Type B pancreatic cell (in vitro differentiated cells): Measurements from ENCODE around the gene ARID4B. TPM values are rescaled to one million over a fixed set of nuclear protein-coding genes. Genes with fewer than 3 reads are reported as not detected.
A peak's percentile ranks its signal among the peaks of the same experiment; 100 is the strongest.
"Not testable (repeated sequence)": the region's sequence is repeated elsewhere in the genome, so short reads cannot be mapped to it uniquely, and the experiment has no call there.

Source experiments
- DNase-seq: peaks from one replicate; pipeline ENCODE4 v3.0.0; 2021; ENCODE audit warnings: mixed read lengths; ENCODE audit not compliant: unreplicated experiment; ENCODE audit errors: extremely low spot score
- H3K27ac Mint-ChIP-seq: 2 replicates; pipeline ENCODE4 v1.8.0; 2021; ENCODE audit warnings: mild to moderate bottlenecking, mixed read lengths
- H3K27me3 Mint-ChIP-seq: 2 replicates; pipeline ENCODE4 v1.8.0; 2021; ENCODE audit warnings: mixed read lengths
- H3K36me3 Mint-ChIP-seq: 2 replicates; pipeline ENCODE4 v1.8.0; 2021; ENCODE audit warnings: mixed read lengths
- H3K4me1 Mint-ChIP-seq: one replicate; pipeline ENCODE4 v1.8.0; 2021; ENCODE audit warnings: mixed read lengths; ENCODE audit not compliant: unreplicated experiment
- H3K4me3 Mint-ChIP-seq: 2 replicates; pipeline ENCODE4 v1.8.0; 2021; ENCODE audit warnings: mild to moderate bottlenecking, mixed read lengths
- H3K9me3 Mint-ChIP-seq: 2 replicates; pipeline ENCODE4 v1.8.0; 2021; ENCODE audit warnings: mixed read lengths
- CTCF ChIP-seq: fragments of 200-600 bp; sonication (generic); conservative IDR thresholded peaks from 2 replicates; pipeline ENCODE4 v1.5.0; 2021; ENCODE audit warnings: antibody characterized with exemption, mild to moderate bottlenecking
- total RNA-seq: library from RNA; stranded (reverse); gene quantifications from 2 replicates; pipeline ENCODE4 v1.2.1, GENCODE V29; 2021; ENCODE audit warnings: low replicate concordance

Gene ARID4B
- total RNA-seq, 1 donor from 2014 or later = 42.4 TPM

DNA sequence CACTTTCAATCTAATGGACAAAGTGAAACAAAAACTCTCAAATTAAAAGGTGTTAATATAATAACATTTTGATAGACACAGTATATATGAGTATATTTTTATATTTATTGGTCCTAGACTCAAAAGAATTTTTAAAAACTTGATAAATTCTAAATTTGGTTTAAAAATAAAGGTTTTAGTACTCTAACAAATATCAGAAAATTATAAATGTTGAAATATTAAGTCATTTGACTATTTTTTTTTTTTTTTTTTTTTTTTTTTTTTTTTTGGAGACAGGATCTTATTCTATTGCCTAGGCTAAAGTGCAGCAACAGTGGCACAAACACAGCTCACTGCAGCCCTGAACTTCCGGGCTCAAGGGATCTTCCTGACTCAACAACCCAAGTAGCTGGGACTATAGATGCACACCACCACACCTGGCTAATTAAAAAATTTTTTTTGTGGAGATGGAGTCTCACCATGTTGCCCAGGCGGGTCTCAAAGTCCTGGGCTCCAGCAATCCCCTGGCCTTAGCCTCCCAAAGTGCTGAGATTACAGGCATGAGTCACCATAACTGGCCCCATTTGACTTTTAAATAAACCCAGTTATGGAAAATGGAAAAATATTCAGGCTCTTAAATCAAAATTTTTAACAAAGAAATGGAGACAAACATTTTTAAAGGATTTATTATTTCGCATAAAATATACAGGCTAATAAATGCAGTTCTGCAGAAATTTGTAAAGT lies 106.2 kb downstream of the ARID4B start:
- peaks cover 7% of the 10 kb centered on the region for H3K36me3 Mint-ChIP-seq
- no peak for DNase-seq
- no peaks in the 10 kb centered on the region for H3K27me3 Mint-ChIP-seq
- H3K4me3 Mint-ChIP-seq = no peak overlapping the region
- H3K4me1 Mint-ChIP-seq = no peaks in the 10 kb centered on the region
- no peak overlapping the region for H3K27ac Mint-ChIP-seq
- TF ChIP-seq CTCF = no peak
- no peaks in the 10 kb centered on the region for H3K9me3 Mint-ChIP-seq

- no peak for TF ChIP-seq CTCF
- Mint-ChIP-seq H3K36me3 (peaks cover 15% of the 10 kb centered on the region), H3K4me1 (no peaks in the 10 kb centered on the region), H3K27ac (no peak overlapping the region), H3K4me3 (no peak overlapping the region), H3K27me3 (no peaks in the 10 kb centered on the region), H3K9me3 (no peaks in the 10 kb centered on the region)
- no peak for DNase-seq
Measured at GRCh38 chr1:235215453-235215852, 112.5 kb downstream of the ARID4B start.

DNA sequence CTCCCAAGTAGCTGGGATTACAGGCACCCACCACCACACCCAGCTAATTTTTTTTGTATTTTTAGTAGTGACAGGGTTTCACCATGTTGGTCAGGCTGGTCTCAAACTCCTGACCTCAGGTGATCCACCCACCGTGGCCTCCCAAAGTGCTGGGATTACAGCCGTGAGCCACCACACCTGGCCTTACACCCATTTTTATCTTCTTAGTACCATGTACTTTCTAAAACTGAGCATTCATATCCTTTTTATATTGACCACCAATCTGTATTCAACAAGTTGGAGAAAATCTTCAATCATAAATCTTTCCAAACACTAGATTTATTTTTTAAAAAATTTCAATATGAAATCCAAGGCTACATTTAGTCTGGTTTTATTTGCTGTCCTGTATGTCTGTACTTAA lies 113.0 kb downstream of the ARID4B start:
- H3K4me3 Mint-ChIP-seq, H3K9me3 Mint-ChIP-seq, H3K27me3 Mint-ChIP-seq, DNase-seq, H3K27ac Mint-ChIP-seq, H3K4me1 Mint-ChIP-seq: not testable (repeated sequence)
- H3K36me3 Mint-ChIP-seq = peaks cover 12% of the 10 kb centered on the region

GRCh38 chr1:235213752-235214151 lies 114.2 kb downstream of the ARID4B start:
- Mint-ChIP-seq H3K27ac (no peak overlapping the region), H3K27me3 (no peaks in the 10 kb centered on the region), H3K36me3 (peaks cover 12% of the 10 kb centered on the region), H3K9me3 (no peaks in the 10 kb centered on the region), H3K4me3 (no peak overlapping the region), H3K4me1 (no peaks in the 10 kb centered on the region)
- no peak for DNase-seq
- TF ChIP-seq CTCF = no peak

DNA sequence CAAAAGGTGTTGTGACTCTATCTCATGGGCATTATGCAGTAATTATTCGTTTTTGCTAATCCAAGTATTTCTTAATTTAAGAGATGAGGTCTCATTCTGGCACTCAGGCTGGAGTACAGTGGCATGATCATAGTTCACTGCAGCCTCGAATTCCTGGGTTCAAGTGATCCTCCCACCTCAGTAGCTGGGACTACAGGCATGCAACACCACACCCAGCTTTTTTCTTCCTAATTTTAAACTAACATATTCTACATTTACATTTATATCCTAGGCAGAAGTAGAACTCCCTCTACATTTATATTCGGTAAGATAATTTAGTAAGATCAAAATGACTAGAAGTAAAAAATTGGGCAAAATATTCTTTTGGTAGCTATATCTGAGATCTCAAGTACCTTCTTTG lies 116.5 kb downstream of the ARID4B start:
- no peak for DNase-seq
- H3K9me3 Mint-ChIP-seq = no peaks in the 10 kb centered on the region
- H3K4me3 Mint-ChIP-seq = no peak overlapping the region
- peaks cover 17% of the 10 kb centered on the region for H3K36me3 Mint-ChIP-seq
- H3K27ac Mint-ChIP-seq = peak overlapping the region; percentile 31
- no peak for TF ChIP-seq CTCF
- no peaks in the 10 kb centered on the region for H3K4me1 Mint-ChIP-seq
- H3K27me3 Mint-ChIP-seq = no peaks in the 10 kb centered on the region

GRCh38 chr1:235207209-235207565 lies 120.8 kb downstream of the ARID4B start:
- H3K27ac Mint-ChIP-seq = no peak overlapping the region

More at GRCh38 chr1:235207209-235207565, 120.8 kb downstream of the ARID4B start:
- Mint-ChIP-seq H3K9me3 (no peaks in the 10 kb centered on the region), H3K27me3 (no peaks in the 10 kb centered on the region), H3K4me3 (no peak overlapping the region), H3K36me3 (peaks cover 15% of the 10 kb centered on the region), H3K4me1 (no peaks in the 10 kb centered on the region)
- no peak for DNase-seq
- no peak for TF ChIP-seq CTCF
